Prostate gland (tissue), 2 donors: ENCODE data around the gene SLC38A10. TPM values are rescaled to one million over a fixed set of nuclear protein-coding genes. Genes with fewer than 3 reads are reported as not detected.

Experiments used
- DNase-seq: peaks from one replicate; pipeline ENCODE4 v3.0.0-alpha.2; 2019; ENCODE audit warnings: low spot score
- H3K27ac ChIP-seq, 2 donors: fragments of 200-600 bp; sonication (generic); 2 replicates each; pipeline ENCODE4 v1.5.1; 2017 to 2019
- H3K27me3 ChIP-seq: fragments of 200-600 bp; sonication (generic); replicated peaks from 2 replicates; pipeline ENCODE4 v1.5.1; 2019; ENCODE audit not compliant: insufficient read depth
- H3K36me3 ChIP-seq, 2 donors: fragments of 200-600 bp; sonication (generic); 1 replicate in 1 of 2; 2 replicates in 1 of 2; pipeline versions ENCODE4 v1.5.1 to v1.8.1; 2017 to 2019
- H3K4me1 ChIP-seq: fragments of 200-600 bp; sonication (generic); replicated peaks from 2 replicates; pipeline ENCODE4 v1.5.1; 2019
- H3K4me3 ChIP-seq, 2 donors: fragments of 200-600 bp; sonication (generic); 2 replicates each; pipeline ENCODE4 v1.5.1; 2017 to 2019
- H3K9me3 ChIP-seq: fragments of 200-600 bp; sonication (generic); 2 replicates; pipeline ENCODE4 v1.5.1; 2017
- CTCF ChIP-seq, 4 experiments: fragments of 200-600 bp in 2 of 4; fragments of 450-650 bp in 2 of 4; sonication (generic) in 2 of 4; IDR thresholded peaks; 1 replicate in 3 of 4; 2 replicates in 1 of 4; pipeline ENCODE4 v1.5.1; 2016 to 2019; ENCODE audit warnings: antibody characterized with exemption in 4 of 4, mild to moderate bottlenecking in 2 of 4, moderate library complexity in 2 of 4
- POLR2A ChIP-seq: fragments of 450-650 bp; IDR thresholded peaks from one replicate; pipeline ENCODE4 v1.6.1; 2016; ENCODE audit warnings: antibody characterized with exemption, mild to moderate bottlenecking
- POLR2AphosphoS5 ChIP-seq: sonication (generic); formaldehyde crosslinking; IDR thresholded peaks from one replicate; pipeline ENCODE4 v1.6.1; 2017; ENCODE audit warnings: antibody characterized with exemption
- WGBS: methylation state at CpG from one replicate; pipeline ENCODE4 v1.1.5; 2018; 5-methylcytosine and 5-hydroxymethylcytosine counted together
- intact Hi-C: fragments of 100-400 bp; cut with DNase I; formaldehyde crosslinking; loops from one replicate; pipeline ENCODE4 v1.14.2; 2022
- total RNA-seq, 2 donors: library from RNA; depleted of rRNA; stranded (reverse); fragments of >200 nt; gene quantifications; one replicate each; pipeline ENCODE4 v1.1.0, GENCODE V29; 2016

The SLC38A10 gene
- total RNA-seq, 2 donors from 2014 or later: 104 to 167 TPM

- TF ChIP-seq POLR2A (no peak), POLR2AphosphoS5 (no peak), CTCF (IDR thresholded peaks at IDR 0.05) (no peak)
- H3K36me3 ChIP-seq: no peaks in the 10 kb centered on the region
- no peak overlapping the region for H3K27ac ChIP-seq
- no peaks in the 10 kb centered on the region for H3K9me3 ChIP-seq
- WGBS: 96% methylated on average over 20 of the region's 33 CpGs
- DNase-seq: no peak
- intact Hi-C loops: no loop called here
- H3K4me3 ChIP-seq: no peak overlapping the region
- H3K4me1 ChIP-seq: peaks cover 7% of the 10 kb centered on the region
- H3K27me3 ChIP-seq: no peaks in the 10 kb centered on the region
Measured at GRCh38 chr17:81282141-81282540, 13.0 kb downstream of the SLC38A10 start.

GRCh38 chr17:81280571-81280970, 14.5 kb downstream of the SLC38A10 start:
- no peak for TF ChIP-seq POLR2A
- no peak for TF ChIP-seq POLR2AphosphoS5
- TF ChIP-seq CTCF (IDR thresholded peaks at IDR 0.05): no peak
- intact Hi-C loops: no loop called here
- H3K36me3 ChIP-seq: no peaks in the 10 kb centered on the region
- H3K4me3 ChIP-seq: no peak overlapping the region
- no peaks in the 10 kb centered on the region for H3K9me3 ChIP-seq
- WGBS: 98% methylated on average over 19 of the region's 24 CpGs
- peaks cover 12% of the 10 kb centered on the region for H3K4me1 ChIP-seq
- H3K27ac ChIP-seq: no peak overlapping the region
- H3K27me3 ChIP-seq: no peaks in the 10 kb centered on the region
- DNase-seq: no peak

GRCh38 chr17:81279278-81280275, 15.5 kb downstream of the SLC38A10 start:
- no peaks in the 10 kb centered on the region for H3K27me3 ChIP-seq
- H3K4me3 ChIP-seq: no peak overlapping the region
- DNase-seq: no peak
- H3K9me3 ChIP-seq: no peaks in the 10 kb centered on the region
- H3K36me3 ChIP-seq: peaks cover 0 to 3% of the 10 kb centered on the region in 2 donors
- intact Hi-C loops: no loop called here
- TF ChIP-seq CTCF (IDR thresholded peaks at IDR 0.05): no peak
- peaks cover 12% of the 10 kb centered on the region for H3K4me1 ChIP-seq
- no peak overlapping the region for H3K27ac ChIP-seq
- 97% methylated on average over 50 of the region's 50 CpGs for WGBS

GRCh38 chr17:81278831-81279230, 16.3 kb downstream of the SLC38A10 start:
- H3K9me3 ChIP-seq: no peaks in the 10 kb centered on the region
- WGBS: 94% methylated on average over 4 of the region's 8 CpGs
- H3K4me3 ChIP-seq: no peak overlapping the region
- H3K27ac ChIP-seq: no peak overlapping the region
- intact Hi-C loops: no loop called here
- peaks cover 0 to 5% of the 10 kb centered on the region in 2 donors for H3K36me3 ChIP-seq
- H3K4me1 ChIP-seq: peaks cover 12% of the 10 kb centered on the region
- H3K27me3 ChIP-seq: no peaks in the 10 kb centered on the region
- DNase-seq: no peak
- no peak for TF ChIP-seq CTCF (IDR thresholded peaks at IDR 0.05)
- no peak for TF ChIP-seq POLR2A
- TF ChIP-seq POLR2AphosphoS5: no peak
